Femur (tissue), 1 donor: Measurements from ENCODE around the gene C16orf78.

Experiments used
- DNase-seq: peaks from one replicate; pipeline ENCODE4 v3.0.0-alpha.2; 2017

C16orf78 gene

DNA sequence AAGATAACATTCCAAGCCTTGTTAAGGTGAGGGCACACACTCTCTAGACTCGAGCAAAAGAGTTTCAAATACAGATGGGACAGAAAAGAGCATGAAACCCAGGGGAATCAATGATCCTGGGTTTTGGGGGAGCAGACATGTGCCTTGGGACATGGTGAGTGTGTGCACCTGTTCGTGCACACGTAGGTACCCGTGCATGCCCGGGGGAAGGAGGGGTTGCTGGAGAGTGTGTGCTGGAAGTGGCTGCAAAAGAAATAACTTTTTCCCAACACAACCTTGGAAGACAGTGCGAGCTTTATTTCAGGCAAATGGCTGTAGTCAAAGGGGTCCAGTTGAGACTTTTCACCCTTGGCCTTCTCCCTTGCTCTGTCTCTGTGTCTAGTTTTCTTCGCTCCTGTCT is 62.6 kb downstream of the C16orf78 start:
- DNase-seq, result no peak

DNA sequence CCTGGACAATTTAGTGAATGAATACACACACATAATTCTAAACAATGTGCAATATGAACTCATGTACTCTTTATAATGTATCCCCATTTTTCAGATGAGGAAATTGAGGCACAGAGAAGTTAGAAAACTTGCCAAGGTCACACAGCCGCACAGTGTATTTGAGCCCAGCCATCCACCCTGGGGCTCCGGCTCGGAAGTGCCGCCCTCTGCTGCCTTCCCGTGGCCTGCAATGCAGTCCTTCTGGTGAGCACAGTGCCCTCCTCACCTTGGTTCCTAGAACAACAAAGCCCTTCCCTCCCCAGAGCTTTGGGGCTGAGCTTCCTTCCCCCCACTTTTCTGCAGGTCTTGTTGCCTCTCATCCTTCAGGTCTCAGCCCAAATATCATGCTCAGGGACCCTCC is 63.7 kb downstream of the C16orf78 start:
- DNase-seq, result no peak

DNA sequence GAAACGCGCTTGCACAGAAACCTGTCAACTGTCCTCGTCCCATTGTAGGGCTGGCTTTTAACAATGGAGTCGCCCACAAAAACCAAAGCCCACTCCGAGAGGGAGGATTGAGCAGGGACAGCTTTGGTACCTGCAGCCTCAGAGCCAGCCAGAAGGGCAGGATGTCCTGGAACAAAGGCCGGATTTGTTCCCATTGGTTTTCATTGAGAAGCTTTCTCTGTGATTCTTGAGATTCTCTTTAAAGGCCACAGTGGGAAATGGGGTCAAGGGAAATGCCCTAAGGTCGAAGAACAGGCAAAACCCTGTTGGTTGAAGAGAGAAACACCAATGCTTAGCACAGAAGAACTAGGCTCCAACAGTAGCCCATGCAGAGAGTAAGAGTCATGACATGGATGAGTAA is 65.4 kb downstream of the C16orf78 start:
- no peak for DNase-seq

DNA sequence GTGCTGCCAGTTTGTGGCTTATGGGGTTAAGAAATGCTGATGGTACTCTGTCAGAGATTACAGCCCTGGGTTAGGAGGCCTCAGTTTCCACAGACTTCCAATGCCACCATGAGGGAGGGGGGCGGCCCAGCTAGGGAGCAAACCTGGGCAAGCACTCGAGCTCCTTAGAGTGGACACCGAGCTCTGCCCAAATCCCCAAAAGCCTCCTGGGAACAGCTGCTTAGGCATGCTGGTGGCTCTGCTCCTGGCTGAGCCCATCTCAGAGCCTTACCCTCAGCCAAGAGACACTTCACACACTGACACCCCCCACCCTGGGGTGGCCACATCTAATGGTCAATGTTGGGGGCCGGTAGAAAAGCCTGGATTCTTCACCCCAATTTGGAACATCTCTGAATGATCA is 66.1 kb downstream of the C16orf78 start:
- no peak for DNase-seq

DNA sequence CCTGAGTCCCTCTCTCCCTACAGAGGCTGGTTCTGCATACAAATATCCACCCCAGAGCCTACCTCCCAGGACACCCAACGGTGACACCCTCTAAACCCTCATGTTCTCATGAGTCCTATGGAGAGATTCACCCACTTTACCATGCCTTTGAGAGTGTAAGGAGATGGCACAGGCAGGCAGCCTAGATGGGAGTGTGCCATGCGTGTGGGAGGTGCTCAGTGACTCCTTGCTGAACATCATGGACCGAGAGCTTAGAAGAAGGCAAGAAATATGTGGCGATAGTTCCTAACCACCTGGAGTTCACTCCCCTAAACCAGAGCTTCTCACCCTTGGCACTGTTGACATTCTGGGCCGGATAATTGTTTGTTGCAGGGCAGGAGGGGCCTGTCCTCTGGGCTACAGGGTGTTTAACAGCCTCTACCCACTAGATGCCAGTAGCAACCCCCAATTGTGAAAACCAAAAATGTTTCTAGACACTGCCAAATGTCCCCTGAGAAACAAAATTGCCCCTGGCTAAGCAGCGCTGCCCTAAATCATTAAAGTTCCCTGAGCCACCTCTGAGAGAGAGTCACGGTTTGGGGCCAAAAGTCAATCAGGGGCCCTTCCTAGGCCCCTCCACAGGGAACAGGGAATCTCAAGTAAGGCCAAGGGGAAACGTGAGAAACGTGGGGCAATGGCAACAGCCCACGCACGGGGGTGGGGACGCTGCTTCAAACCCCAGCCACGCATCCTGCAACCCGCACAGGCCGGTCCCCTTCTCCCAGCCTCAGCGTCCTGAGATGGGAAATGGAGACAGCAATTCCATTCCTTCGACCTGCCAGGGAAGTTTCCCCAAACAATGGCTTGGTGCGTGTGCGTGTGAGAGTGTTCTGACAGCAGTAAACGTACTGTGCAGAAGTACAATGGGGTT is 66.8 kb downstream of the C16orf78 start:
- no peak for DNase-seq

DNA sequence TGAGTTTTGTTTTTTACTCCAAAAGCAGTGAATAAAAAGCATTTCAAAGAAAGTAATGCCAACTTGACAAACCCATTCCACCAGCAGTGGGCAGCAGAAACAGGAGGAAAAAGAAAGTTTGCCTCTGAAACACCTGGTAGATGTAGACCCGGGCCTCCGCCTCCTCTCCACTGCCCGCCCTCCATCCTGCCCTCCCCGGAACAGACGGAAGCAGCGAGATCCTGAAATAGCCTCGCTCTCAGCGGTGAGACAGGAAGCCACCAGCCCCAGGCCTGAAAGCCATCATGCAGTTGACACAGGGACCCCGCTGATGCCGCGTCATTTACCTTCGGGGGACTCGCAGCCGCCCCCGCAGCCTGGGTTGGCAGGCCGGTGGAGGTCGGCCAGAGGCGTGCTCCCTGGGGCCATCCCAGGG is 67.8 kb downstream of the C16orf78 start:
- DNase-seq, result peak; percentile 75

DNA sequence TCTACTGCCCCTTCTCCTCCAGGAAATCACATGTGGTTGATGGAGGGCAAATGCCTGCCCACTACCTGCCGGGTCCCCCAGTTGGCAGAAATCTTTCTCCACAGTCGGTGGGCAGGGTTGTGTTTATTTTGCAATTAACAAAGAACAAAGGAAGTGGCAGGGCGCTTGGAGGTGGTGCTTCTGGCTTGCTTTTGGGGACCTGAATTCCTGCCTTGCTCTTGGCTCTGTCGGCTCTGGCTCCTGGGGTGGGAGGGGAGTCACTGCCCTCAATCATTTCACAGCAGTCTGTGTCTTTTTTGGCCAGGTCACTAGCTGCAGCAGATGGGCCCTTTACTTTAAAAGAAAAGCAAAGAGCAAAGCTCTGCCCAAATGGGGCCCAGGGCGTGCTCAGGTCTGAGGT is 69.2 kb downstream of the C16orf78 start:
- no peak for DNase-seq

DNA sequence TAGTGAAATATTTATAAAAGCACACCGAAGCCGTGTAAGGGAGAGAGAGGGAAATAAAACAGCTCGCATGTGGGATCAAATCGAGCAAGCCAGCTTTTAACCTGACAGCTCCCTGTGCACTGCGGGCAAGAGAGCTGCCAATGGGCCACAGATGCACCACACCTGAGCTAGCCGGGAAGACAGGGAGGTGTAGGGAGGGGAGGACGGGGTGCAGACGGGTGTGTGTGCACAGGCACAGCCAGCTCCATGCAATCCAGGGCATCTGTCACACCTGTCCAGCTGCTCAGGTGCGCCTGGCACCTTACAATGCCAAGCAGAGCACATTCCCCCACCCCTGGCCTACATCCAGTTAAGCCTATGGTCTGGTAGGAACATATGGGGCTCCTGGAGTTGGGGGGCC is 70.0 kb downstream of the C16orf78 start:
- no peak for DNase-seq

DNA sequence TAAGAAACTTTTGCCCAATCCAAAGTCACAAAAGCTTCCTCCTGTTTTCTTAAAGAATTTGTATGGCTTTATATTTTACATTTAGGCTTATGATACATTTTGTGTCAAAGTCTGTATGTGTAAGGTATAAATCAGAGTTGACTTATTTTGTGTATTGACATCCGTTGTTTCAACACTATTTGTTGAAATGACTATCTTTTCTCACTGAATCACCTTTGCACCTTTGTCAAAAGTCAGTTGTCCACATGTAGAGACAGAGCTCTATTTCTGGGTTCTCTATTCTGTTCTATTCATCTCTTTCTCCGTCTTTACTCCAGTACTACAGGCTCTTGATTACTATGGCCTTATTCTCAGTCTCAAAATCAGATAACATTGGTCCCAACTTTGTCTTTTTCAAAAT is 73.2 kb downstream of the C16orf78 start:
- DNase-seq, result no peak
